DND-41 (cell line): ENCODE measurements around the gene MCF2L2.
A peak's percentile ranks its signal among the peaks of the same experiment; 100 is the strongest.

Experiments
- ATAC-seq: fragments of 200-7000 bp; cut with Tn5 transposase; 3 replicates; pipeline ENCODE4 v1.9.1; 2021; ENCODE audit warnings: low read depth; ENCODE audit not compliant: insufficient read depth
- DNase-seq: peaks from one replicate; pipeline ENCODE4 v3.0.0-alpha.2; 2020
- H2AFZ ChIP-seq: 2 replicates; pipeline ENCODE4 v1.6.0; 2012; ENCODE audit warnings: low read depth, low read length
- H3K27ac ChIP-seq: 2 replicates; pipeline ENCODE4 v1.5.1; 2012; ENCODE audit warnings: low read length, inconsistent platforms
- H3K27me3 ChIP-seq: fragments of 200-600 bp; sonication (generic); 2 replicates; pipeline ENCODE4 v1.6.0; 2012; ENCODE audit warnings: low read length, mild to moderate bottlenecking, inconsistent platforms; ENCODE audit not compliant: insufficient read depth, poor library complexity
- H3K36me3 ChIP-seq: 2 replicates; pipeline ENCODE4 v1.5.1; 2012; ENCODE audit warnings: low read length, inconsistent platforms; ENCODE audit not compliant: insufficient read depth
- H3K4me1 ChIP-seq: 2 replicates; pipeline ENCODE4 v1.5.1; 2012; ENCODE audit warnings: mild to moderate bottlenecking, low read length; ENCODE audit not compliant: insufficient read depth
- H3K4me2 ChIP-seq: 2 replicates; pipeline ENCODE4 v1.6.0; 2012; ENCODE audit warnings: mild to moderate bottlenecking, moderate library complexity, low read length, inconsistent platforms; ENCODE audit not compliant: insufficient read depth
- H3K4me3 ChIP-seq, 2 experiments: fragments of 200-600 bp in 1 of 2; shearing (Covaris generic) in 1 of 2; 2 replicates each; pipeline ENCODE4 v1.5.1; 2012 to 2016; ENCODE audit warnings: inconsistent platforms in 2 of 2, low read length in 2 of 2, mild to moderate bottlenecking in 2 of 2, low read depth in 1 of 2, moderate library complexity in 1 of 2
- H3K79me2 ChIP-seq: 2 replicates; pipeline ENCODE4 v1.6.0; 2012; ENCODE audit warnings: low read length, inconsistent platforms; ENCODE audit not compliant: insufficient read depth
- H3K9ac ChIP-seq: 2 replicates; pipeline ENCODE4 v1.6.0; 2012; ENCODE audit warnings: low read depth, mild to moderate bottlenecking, inconsistent platforms, low read length, moderate library complexity
- H3K9me3 ChIP-seq: 2 replicates; pipeline ENCODE4 v1.5.1; 2012; ENCODE audit warnings: low read length, moderate library complexity, mild to moderate bottlenecking, inconsistent platforms; ENCODE audit not compliant: insufficient read depth, severe bottlenecking
- H4K20me1 ChIP-seq: 2 replicates; pipeline ENCODE4 v1.6.0; 2012; ENCODE audit warnings: low read length; ENCODE audit not compliant: insufficient read depth
- EZH2 ChIP-seq: IDR thresholded peaks from 3 replicates; pipeline ENCODE4 v1.6.1; 2012; ENCODE audit warnings: borderline replicate concordance, low read depth, mild to moderate bottlenecking, moderate library complexity, low read length, inconsistent platforms; ENCODE audit not compliant: severe bottlenecking
- TF ChIP-seq, protein P1 (sequence below): IDR thresholded peaks from 2 replicates; pipeline ENCODE4 v1.5.1; 2012; ENCODE audit warnings: borderline replicate concordance, low read length, moderate library complexity, mild to moderate bottlenecking; ENCODE audit not compliant: poor library complexity, severe bottlenecking; ENCODE audit errors: extremely low read depth

MCF2L2 gene

DNA sequence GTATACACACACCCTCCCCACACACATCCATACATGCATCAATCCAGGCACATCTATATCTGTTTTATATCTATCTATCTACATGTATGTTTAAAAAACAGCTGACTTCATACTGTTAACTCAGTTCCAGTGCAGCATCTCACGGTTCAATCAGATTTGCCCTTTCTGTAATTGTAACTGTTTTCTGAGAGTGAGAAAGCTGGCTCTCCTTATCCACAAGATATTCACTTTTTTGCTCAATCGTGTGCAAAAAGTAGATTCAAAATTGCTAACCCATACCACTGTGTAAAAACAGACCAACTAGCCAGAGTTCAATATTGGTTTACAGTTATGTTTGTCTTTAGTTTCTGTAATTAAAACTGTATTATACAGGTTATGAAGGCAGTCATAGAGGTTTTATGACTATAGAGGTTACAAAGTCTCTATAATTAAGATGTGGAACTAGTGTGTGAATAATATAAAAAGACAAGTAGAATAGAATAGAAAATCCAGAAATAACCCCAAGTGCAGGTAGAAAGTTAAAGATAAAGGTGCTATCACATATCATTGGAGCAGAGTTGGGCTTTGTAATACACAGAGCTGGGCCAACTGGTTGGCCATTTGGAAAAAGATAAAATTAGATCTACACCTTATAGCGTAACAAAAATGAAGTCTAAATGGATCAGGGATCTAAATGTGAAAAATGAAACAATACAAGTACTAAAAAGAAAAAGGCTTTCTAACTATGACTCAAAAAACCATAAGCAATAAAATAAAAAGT, 20.1 kb upstream of the MCF2L2 start:
- ATAC-seq = no peak
- H3K79me2 ChIP-seq = no peaks in the 10 kb centered on the region
- peak overlapping the region; percentile 17 to 62; a peak in 1 of 4 replicates for H3K4me3 ChIP-seq
- peaks cover 7% of the 10 kb centered on the region for H3K9me3 ChIP-seq
- TF ChIP-seq, protein P1, sequence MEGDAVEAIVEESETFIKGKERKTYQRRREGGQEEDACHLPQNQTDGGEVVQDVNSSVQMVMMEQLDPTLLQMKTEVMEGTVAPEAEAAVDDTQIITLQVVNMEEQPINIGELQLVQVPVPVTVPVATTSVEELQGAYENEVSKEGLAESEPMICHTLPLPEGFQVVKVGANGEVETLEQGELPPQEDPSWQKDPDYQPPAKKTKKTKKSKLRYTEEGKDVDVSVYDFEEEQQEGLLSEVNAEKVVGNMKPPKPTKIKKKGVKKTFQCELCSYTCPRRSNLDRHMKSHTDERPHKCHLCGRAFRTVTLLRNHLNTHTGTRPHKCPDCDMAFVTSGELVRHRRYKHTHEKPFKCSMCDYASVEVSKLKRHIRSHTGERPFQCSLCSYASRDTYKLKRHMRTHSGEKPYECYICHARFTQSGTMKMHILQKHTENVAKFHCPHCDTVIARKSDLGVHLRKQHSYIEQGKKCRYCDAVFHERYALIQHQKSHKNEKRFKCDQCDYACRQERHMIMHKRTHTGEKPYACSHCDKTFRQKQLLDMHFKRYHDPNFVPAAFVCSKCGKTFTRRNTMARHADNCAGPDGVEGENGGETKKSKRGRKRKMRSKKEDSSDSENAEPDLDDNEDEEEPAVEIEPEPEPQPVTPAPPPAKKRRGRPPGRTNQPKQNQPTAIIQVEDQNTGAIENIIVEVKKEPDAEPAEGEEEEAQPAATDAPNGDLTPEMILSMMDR = no peak
- TF ChIP-seq EZH2 = no peak
- peak overlapping the region; percentile 82; the same call in 1 of the 2 replicates for H3K4me2 ChIP-seq
- no peaks in the 10 kb centered on the region for H4K20me1 ChIP-seq
- 0 out of 2 replicates have a peak overlapping the region, but pooled peaks have one; percentile 46 for H3K9ac ChIP-seq
- no peak for DNase-seq
- H3K27ac ChIP-seq = no peak overlapping the region
- no peaks in the 10 kb centered on the region for H3K36me3 ChIP-seq
- H3K4me1 ChIP-seq = peaks cover 14% of the 10 kb centered on the region; the same call in 1 of the 2 replicates
- H2AFZ ChIP-seq = no peak overlapping the region
- peaks cover 20% of the 10 kb centered on the region for H3K27me3 ChIP-seq

DNA sequence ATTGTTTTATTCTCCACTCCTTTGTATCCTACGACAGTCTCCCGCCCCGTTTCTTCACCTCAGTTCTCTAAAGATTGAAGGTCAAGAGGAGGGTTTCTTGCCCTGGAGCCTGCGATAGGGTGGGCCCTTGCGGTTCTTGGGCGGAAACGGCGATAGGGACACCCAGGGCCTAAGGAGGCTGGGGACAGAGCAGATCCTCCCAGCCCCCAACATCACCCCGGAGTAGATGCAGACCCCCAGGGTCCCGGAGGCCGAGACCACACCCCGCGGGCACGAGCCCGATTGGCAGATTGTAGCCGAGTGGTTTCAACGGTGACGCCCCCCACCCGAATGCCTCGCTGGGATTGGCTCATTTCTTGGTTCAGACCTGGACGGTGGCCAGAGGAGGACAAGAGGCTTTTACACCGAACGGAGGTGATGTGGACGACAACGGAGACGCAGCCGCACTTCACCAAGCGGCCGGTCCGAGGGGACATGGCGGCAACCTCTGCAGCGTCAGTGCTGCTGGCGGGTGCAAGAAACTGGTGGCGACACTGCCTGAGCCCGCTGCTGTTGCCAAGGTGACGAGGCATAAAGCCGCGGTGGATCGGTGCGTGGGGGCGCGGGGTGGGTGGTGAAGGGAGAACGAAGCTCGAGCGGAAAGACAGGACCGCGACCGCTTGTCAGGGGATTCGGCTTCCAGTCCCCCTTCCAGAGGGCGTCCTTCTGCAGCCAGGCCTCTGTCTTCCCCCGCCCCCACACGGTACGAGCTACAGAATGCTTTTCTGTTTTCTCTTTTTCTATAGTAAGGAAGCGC, 19.0 kb upstream of the MCF2L2 start:
- Histone ChIP-seq H4K20me1 (no peaks in the 10 kb centered on the region), H3K4me1 (peaks cover 14% of the 10 kb centered on the region; the same call in 1 of the 2 replicates), H3K79me2 (no peaks in the 10 kb centered on the region), H3K27ac (no peak overlapping the region), H2AFZ (peak overlapping the region; percentile 74), H3K9me3 (peaks cover 18% of the 10 kb centered on the region), H3K4me2 (peak overlapping the region; percentile 82), H3K9ac (peak overlapping the region; percentile 46), H3K36me3 (no peaks in the 10 kb centered on the region), H3K4me3 (peak overlapping the region; percentile 17 to 62; a peak in 3 of 4 replicates), H3K27me3 (peaks cover 20% of the 10 kb centered on the region)
- peak; percentile 87 for ATAC-seq
- peak; percentile 76 for DNase-seq
- TF ChIP-seq, protein P1 = no peak
- peak; percentile 59 for TF ChIP-seq EZH2

DNA sequence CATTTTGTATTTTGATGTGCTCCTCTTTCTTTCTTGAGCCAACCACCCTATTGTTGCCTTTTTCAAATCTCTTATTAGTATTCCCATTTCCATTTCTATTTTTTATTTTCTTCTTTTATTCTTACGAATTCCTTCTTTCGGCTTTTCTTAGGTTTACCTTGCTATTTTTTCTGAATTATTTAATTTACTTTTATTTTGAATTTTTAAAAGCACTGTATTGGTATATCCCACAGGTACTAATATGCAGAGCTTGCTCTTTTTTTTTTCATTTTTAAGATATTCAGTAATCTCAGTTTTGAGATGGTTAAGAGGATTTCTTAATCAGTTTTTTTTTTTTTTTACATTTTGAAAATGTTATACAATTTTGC, 18.4 kb upstream of the MCF2L2 start:
- H3K9me3 ChIP-seq = peaks cover 18% of the 10 kb centered on the region
- DNase-seq (no peak), ATAC-seq (no peak)
- H3K36me3 ChIP-seq = no peaks in the 10 kb centered on the region
- H3K4me1 ChIP-seq = peaks cover 14% of the 10 kb centered on the region; the same call in 1 of the 2 replicates
- H3K27me3 ChIP-seq = peaks cover 20% of the 10 kb centered on the region
- H3K4me2 ChIP-seq = peak overlapping the region; percentile 82; the same call in 1 of the 2 replicates
- no peak overlapping the region for H3K27ac ChIP-seq
- H3K4me3 ChIP-seq = peak overlapping the region in 1 of 2 experiments; percentile 62; a peak in 1 of 4 replicates
- H3K79me2 ChIP-seq = no peaks in the 10 kb centered on the region
- TF ChIP-seq, protein P1 = no peak
- TF ChIP-seq EZH2 = no peak
- no peak overlapping the region for H3K9ac ChIP-seq
- no peak overlapping the region for H2AFZ ChIP-seq
- no peaks in the 10 kb centered on the region for H4K20me1 ChIP-seq
